ENCODE results near the gene ELAC2. TPM values are rescaled to one million over a fixed set of nuclear protein-coding genes. Genes with fewer than 3 reads are reported as not detected.

The ELAC2 gene
- total and polyA plus RNA-seq, 10 of the 15 experiments (the other 5 are each of a cell fraction or from before 2014, with no cell fraction given) = 5.1 to 146 (median 79.4) TPM

DNA sequence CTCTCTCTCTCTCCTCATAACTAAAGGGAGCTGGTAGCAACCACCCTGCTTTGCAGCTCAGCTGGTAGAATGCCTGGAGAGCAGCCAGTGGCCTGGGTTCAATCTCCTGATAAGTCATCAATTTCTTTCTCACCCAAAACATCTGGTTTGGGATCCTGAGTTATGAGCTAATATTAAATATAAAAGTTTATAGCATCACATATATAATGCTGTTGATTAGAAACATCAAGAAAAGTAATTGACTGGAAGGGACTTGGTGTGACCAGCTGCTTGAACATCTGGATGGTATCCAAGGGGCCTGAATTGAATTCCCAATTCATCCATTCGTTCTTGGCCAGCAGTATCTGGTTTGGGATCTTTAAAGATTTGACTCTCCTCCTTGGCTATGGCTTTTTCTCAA lies 12.2 kb upstream of the ELAC2 start:
- POLR2A ChIA-PET = interaction anchor here (1.1 kb wide), 1 partner anchor 12 kb away, joined by 3 read pairs; the partner anchor contains the start of gene ELAC2
- no peaks in the 10 kb centered on the region for H3K27me3 ChIP-seq (replicated peaks in 1 of 2; ENCODE audit: control insufficient read depth in 2 of 2, insufficient read depth in 2 of 2, low read length in 1 of 2)
- 57% methylated on average over 1 of the region's 1 CpG for WGBS (ENCODE audit: insufficient coverage, insufficient replicate concordance, low lambda C conversion rate, missing lambda C conversion rate)
- no peaks in the 10 kb centered on the region for H3K4me1 ChIP-seq (ENCODE audit: control insufficient read depth, insufficient read depth, low read length)
- no peak for DNase-seq (ENCODE audit: low read depth, low spot score)
- no peak for ATAC-seq
- no peaks in the 10 kb centered on the region for H3K79me2 ChIP-seq (ENCODE audit: control insufficient read depth, insufficient read depth, low read length)
- FAIRE-seq = no peak
- intact Hi-C loops (cut with micrococcal nuclease; ENCODE audit: unreplicated experiment) = loop anchor here (2.0 kb wide), 1 partner anchor 849 kb away; no protein-coding TSS in a partner anchor
- SMC1A ChIA-PET (ENCODE audit: uncharacterized antibody, unreplicated experiment) = interaction anchor here (0.6 to 3.3 kb wide), 17 partner anchors 10 to 1896 kb away, joined by 3 to 31 read pairs (median 5); partner anchors contain the start of gene ELAC2
- RAD21 ChIA-PET (ENCODE audit: unreplicated experiment) = interaction anchor here (1.3 to 2.8 kb wide), 3 partner anchors 11 to 84 kb away, joined by 3 to 21 read pairs (median 7); partner anchors contain the start of gene ELAC2
- no peaks in the 10 kb centered on the region for H4K20me1 ChIP-seq (ENCODE audit: control insufficient read depth, insufficient read depth)
- H3K4me2 ChIP-seq (ENCODE audit: control insufficient read depth, insufficient read depth) = no peak overlapping the region
- H3K4me3 ChIP-seq = no peak overlapping the region
- H3K9me3 ChIP-seq (replicated peaks; ENCODE audit: control insufficient read depth, insufficient read depth, low read length) = no peaks in the 10 kb centered on the region
- BruUV-seq (replicated peaks) = no TSS peak
- in situ Hi-C loops (cut with MboI) = no loop called here
- no peak overlapping the region for H2AFZ ChIP-seq (ENCODE audit: control insufficient read depth, low read depth, low read length)
- H3K36me3 ChIP-seq (ENCODE audit: control insufficient read depth in 2 of 2, insufficient read depth in 2 of 2, low read length in 1 of 2) = no peaks in the 10 kb centered on the region
- no peak overlapping the region for H3K27ac ChIP-seq (ENCODE audit: control insufficient read depth, insufficient read depth)
- H3K9ac ChIP-seq (ENCODE audit: control insufficient read depth, insufficient read depth, low read length) = no peak overlapping the region
- CTCF ChIA-PET = interaction anchor here (0.6 to 5.6 kb wide), 48 partner anchors 10 to 1896 kb away, joined by 3 to 137 read pairs (median 4); partner anchors contain the start of genes ELAC2 and ZNF18
- TF ChIP-seq POU2F2 (IDR thresholded peaks at IDR 0.05; ENCODE audit: borderline replicate concordance, low read depth, low read length) (no peak), HDAC2 (IDR thresholded peaks at IDR 0.05) (no peak), NR2F1 (conservative IDR thresholded peaks at IDR 0.05) (no peak), FOS (IDR thresholded peaks at IDR 0.05; ENCODE audit: borderline replicate concordance, extremely low read depth, insufficient read length) (no peak)
- TF ChIP-seq, protein P1, sequence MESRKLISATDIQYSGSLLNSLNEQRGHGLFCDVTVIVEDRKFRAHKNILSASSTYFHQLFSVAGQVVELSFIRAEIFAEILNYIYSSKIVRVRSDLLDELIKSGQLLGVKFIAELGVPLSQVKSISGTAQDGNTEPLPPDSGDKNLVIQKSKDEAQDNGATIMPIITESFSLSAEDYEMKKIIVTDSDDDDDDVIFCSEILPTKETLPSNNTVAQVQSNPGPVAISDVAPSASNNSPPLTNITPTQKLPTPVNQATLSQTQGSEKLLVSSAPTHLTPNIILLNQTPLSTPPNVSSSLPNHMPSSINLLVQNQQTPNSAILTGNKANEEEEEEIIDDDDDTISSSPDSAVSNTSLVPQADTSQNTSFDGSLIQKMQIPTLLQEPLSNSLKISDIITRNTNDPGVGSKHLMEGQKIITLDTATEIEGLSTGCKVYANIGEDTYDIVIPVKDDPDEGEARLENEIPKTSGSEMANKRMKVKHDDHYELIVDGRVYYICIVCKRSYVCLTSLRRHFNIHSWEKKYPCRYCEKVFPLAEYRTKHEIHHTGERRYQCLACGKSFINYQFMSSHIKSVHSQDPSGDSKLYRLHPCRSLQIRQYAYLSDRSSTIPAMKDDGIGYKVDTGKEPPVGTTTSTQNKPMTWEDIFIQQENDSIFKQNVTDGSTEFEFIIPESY (IDR thresholded peaks at IDR 0.05) = no peak
- TF ChIP-seq, protein P2, sequence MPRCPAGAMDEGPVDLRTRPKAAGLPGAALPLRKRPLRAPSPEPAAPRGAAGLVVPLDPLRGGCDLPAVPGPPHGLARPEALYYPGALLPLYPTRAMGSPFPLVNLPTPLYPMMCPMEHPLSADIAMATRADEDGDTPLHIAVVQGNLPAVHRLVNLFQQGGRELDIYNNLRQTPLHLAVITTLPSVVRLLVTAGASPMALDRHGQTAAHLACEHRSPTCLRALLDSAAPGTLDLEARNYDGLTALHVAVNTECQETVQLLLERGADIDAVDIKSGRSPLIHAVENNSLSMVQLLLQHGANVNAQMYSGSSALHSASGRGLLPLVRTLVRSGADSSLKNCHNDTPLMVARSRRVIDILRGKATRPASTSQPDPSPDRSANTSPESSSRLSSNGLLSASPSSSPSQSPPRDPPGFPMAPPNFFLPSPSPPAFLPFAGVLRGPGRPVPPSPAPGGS (IDR thresholded peaks at IDR 0.05; ENCODE audit: borderline replicate concordance, insufficient read depth, low read depth, low read length, poor library complexity, severe bottlenecking) = no peak
- TF ChIP-seq, protein P3, sequence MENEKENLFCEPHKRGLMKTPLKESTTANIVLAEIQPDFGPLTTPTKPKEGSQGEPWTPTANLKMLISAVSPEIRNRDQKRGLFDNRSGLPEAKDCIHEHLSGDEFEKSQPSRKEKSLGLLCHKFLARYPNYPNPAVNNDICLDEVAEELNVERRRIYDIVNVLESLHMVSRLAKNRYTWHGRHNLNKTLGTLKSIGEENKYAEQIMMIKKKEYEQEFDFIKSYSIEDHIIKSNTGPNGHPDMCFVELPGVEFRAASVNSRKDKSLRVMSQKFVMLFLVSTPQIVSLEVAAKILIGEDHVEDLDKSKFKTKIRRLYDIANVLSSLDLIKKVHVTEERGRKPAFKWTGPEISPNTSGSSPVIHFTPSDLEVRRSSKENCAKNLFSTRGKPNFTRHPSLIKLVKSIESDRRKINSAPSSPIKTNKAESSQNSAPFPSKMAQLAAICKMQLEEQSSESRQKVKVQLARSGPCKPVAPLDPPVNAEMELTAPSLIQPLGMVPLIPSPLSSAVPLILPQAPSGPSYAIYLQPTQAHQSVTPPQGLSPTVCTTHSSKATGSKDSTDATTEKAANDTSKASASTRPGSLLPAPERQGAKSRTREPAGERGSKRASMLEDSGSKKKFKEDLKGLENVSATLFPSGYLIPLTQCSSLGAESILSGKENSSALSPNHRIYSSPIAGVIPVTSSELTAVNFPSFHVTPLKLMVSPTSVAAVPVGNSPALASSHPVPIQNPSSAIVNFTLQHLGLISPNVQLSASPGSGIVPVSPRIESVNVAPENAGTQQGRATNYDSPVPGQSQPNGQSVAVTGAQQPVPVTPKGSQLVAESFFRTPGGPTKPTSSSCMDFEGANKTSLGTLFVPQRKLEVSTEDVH (IDR thresholded peaks at IDR 0.05; ENCODE audit: low read depth, partially characterized antibody) = no peak
- TF ChIP-seq, protein P4, sequence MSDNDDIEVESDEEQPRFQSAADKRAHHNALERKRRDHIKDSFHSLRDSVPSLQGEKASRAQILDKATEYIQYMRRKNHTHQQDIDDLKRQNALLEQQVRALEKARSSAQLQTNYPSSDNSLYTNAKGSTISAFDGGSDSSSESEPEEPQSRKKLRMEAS (IDR thresholded peaks at IDR 0.05; ENCODE audit: low read depth, low read length) = no peak
- TF ChIP-seq, protein P5, sequence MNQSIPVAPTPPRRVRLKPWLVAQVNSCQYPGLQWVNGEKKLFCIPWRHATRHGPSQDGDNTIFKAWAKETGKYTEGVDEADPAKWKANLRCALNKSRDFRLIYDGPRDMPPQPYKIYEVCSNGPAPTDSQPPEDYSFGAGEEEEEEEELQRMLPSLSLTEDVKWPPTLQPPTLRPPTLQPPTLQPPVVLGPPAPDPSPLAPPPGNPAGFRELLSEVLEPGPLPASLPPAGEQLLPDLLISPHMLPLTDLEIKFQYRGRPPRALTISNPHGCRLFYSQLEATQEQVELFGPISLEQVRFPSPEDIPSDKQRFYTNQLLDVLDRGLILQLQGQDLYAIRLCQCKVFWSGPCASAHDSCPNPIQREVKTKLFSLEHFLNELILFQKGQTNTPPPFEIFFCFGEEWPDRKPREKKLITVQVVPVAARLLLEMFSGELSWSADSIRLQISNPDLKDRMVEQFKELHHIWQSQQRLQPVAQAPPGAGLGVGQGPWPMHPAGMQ (IDR thresholded peaks at IDR 0.05; ENCODE audit: borderline replicate concordance) = no peak

Measured in GM12878 (cell line).